Jurkat, Clone E6-1 (cell line): ENCODE results near the gene ARSB.
"Not testable (repeated sequence)": the region's sequence is repeated elsewhere in the genome, so short reads cannot be mapped to it uniquely, and the experiment has no call there.

Experiments
- DNase-seq: peaks from one replicate; pipeline ENCODE4 v3.0.0-alpha.2; 2011; ENCODE audit warnings: low read depth, low spot score
- H3K4me3 ChIP-seq: 2 replicates; pipeline ENCODE4 v1.5.1; 2011; ENCODE audit warnings: mild to moderate bottlenecking, low read length, control low read depth, moderate library complexity

The ARSB gene

DNA sequence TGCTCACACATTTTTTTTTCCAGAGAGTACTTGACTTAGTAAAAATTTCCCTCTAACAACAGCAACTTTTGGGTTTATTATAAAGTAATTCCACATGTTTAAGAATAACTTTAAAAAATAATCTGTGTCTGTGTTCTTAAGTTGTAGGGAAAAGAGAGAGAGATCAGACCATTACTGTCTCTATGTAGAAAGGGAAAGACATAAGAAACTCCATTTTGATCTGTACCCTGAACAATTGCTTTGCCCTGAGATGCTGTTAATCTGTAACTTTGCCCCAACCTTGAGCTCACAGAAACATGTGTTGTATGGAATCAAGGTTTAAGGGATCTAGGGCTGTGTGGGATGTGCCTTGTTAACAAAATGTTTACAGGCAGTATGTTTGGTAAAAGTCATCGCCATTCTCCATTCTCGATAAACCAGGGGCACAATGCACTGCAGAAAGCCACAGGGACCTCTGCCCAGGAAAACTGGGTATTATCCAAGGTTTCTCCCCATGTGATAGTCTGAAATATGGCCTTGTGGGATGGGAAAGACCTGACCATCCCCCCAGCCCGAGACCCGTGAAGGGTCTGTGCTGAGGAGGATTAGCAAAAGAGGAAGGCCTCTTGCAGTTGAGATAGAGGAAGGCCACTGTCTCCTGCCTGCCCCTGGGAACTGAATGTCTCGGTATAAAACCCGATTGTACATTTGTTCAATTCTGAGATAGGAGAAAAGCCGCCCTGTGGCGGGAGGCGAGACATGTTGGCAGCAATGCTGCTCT, 75.7 kb downstream of the ARSB start:
- H3K4me3 ChIP-seq, DNase-seq: not testable (repeated sequence)

DNA sequence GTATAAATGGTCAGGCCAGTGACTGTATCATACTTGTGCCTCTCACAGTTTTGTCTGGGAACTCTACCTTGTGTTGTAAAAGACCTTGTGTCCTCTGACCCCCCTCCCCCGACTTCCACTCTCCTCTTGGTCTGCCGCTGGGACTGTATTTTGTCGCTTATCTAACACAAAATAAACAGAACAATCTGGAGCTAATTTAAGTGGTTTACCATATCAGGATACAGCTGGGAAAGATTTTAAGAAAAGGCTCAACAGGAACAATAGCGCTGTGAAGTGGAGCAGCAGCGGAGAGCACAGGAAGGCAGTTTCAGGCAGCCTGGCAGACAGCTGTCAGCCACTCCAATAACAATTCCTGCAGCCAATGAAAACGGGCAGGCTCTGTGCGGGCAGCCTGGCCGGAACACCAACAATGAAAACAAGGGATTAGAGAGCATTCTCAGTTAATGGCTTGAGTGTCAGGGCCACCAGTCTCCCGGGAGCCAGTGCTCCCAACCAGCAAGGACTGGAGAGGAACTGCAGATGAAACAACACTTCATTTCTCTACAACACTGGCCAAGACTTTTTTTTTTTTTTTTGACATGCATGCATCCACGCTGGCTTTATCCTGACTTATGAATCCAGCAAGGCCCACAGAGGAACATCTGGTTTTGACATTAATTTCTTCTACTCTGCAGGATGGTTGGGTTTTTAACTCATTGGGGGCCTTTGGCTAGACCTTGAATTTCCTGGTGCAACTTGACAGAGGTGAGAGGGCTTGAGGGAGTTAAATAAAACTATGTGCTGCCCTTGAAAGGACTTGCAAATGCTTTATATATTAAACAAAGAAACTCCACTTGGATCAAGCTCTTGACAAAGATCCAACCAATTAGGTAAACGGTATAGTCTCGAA, 76.7 kb downstream of the ARSB start:
- H3K4me3 ChIP-seq: no peak overlapping the region
- no peak for DNase-seq

- no peak overlapping the region for H3K4me3 ChIP-seq
- DNase-seq: peak; percentile 30
These were observed 77.7 kb downstream of the ARSB start for GRCh38 chr5:78907255-78907891.

- DNase-seq: peak; percentile 32
- H3K4me3 ChIP-seq: no peak overlapping the region
These were observed 79.8 kb downstream of the ARSB start for GRCh38 chr5:78905084-78905938.

DNA sequence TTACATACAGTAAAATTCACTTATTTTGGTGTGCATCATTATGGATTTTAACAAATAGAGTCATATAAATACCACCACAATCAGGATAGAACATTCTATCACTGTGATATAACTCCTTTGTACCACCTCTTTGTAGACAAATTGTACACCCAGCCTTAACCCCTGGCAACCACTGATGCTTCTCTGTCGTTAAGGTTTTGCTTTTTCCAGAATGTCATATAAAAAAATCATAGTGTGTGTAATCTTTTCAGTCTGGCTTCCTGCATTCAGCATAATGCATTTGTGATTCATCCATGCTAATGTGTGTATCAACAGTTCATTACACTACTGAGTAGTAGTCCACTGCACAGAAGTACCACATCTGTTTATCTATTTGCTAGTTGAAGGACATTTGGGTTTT, 81.2 kb downstream of the ARSB start:
- no peak overlapping the region for H3K4me3 ChIP-seq
- no peak for DNase-seq

- no peak overlapping the region for H3K4me3 ChIP-seq
- no peak for DNase-seq
These were observed 81.8 kb downstream of the ARSB start for GRCh38 chr5:78903353-78903752.

- peak; percentile 45 for DNase-seq
These were observed 85.2 kb downstream of the ARSB start for GRCh38 chr5:78899922-78900362.

GRCh38 chr5:78896132-78896531, 89.0 kb downstream of the ARSB start:
- H3K4me3 ChIP-seq: no peak overlapping the region
- DNase-seq: no peak

More at GRCh38 chr5:78899922-78900362, 85.2 kb downstream of the ARSB start:
- no peak overlapping the region for H3K4me3 ChIP-seq

- no peak overlapping the region for H3K4me3 ChIP-seq
- DNase-seq: no peak
These were observed 89.5 kb downstream of the ARSB start for GRCh38 chr5:78895616-78896015.

DNA sequence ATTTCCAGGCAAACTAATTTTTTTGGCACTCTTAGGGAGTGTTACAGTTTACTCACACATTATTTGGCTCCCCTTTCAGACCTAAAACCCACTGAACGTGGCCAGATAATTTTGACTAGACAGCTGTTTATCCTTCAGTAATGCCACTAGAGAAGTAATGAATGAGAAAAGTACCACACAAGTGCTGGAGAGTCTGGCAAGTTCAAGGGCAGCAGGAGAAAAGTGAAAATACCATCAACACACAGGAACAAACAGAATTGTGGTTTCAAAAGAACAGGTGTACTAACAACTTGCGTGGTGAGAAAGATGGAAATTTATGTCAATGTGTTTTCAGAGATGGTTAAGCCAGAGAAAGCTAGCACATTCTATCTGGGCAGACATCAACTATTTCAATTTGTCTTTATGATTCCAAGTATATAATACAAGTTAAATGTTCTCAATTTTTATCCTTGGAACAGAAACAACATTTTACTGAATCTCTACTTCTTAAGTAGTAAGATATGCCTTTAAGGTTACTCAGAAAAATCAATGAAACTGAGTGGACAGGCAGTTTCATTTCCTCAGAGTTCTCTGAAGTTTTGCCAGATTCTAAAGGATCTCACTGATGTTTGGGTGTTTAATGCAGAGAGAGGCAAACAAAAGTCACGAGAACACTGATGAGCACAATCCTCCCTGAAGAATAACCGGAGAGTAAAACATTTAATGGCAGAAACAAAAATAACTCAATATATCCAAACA, 91.0 kb downstream of the ARSB start:
- H3K4me3 ChIP-seq: no peak overlapping the region
- peak; percentile 44 for DNase-seq

- H3K4me3 ChIP-seq: no peak overlapping the region
- DNase-seq: no peak
These were observed 94.3 kb downstream of the ARSB start for GRCh38 chr5:78890667-78891379.

DNA sequence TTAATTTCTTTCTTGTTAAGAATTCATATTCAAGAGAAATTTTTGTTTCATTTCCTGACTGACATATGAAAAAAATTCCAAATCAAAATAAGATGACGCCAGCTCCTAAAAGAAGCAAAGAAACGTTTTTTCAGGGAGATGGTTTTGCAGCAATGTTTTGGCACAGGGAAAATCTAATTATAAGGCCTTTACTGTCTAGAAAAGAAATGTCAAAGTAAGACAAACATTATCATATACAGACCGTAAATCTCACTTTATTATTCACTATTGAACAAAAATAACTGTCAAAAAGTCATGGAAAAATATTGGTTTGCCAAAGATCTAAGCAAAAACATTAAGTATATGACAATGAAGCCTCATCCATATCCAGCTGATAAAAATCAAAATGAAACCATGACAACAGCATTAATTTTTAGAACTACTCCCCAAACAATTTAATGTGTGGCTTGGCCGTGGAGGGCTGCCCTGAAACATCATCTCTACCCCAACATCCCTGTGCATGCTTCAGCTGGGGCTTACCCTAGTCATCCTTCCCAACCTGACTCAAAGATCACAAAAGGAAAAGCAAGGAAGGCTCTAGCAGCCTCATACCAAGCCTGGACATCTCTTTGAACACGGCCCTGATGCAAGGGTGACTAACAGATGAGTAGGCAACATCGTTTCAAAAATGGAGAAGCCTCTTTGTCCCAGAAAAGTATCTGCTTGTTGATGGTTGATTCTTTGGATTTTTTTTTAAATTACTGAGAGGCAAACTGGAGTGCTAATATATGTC, 95.6 kb downstream of the ARSB start:
- no peak overlapping the region for H3K4me3 ChIP-seq
- no peak for DNase-seq

DNA sequence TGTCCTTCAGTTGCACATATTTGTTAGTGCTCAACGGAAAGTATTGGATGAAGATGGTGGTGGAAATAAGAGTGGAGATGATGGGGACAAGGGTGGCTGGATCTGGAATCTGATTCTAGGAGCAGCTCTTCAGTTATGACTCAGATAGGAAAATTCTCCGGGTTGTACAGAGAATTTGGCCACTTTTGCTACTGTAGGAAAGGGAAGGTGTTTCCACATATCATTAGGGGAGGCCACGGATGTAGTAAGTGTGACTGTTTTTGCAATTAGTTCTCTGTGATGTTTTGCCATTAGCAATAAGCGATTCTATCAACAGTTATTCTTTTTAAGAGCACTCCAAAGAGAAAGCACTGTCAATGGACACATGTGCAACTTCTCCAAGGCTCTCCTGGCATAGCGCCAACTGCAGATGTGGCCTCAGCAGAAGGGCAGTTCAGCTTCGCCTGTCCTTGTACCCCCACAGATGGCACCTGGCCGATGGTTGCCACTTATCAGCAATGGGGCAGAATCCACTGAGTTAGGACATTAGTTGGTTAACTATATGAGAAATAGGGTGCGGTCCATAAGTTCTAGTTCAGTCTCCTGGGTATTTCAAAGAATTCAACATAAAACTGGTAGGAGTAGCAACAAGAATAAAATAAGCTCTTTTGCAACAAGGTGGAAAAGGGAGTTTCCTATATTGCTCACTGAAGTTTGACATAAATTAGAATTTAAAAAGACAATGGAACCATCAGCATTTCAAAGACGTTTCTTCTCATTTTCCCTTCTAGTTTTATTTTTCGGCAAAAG, 96.3 kb downstream of the ARSB start:
- DNase-seq: no peak
- no peak overlapping the region for H3K4me3 ChIP-seq

- DNase-seq: no peak
- H3K4me3 ChIP-seq: no peak overlapping the region
These were observed 97.6 kb downstream of the ARSB start for GRCh38 chr5:78887384-78888118.

GRCh38 chr5:78886341-78887230, 98.5 kb downstream of the ARSB start:
- DNase-seq: no peak
- H3K4me3 ChIP-seq: no peak overlapping the region
